SU-DHL-6 (cell line): Measurements from ENCODE around the gene PPP1R13L.

Experiments
- CTCF ChIP-seq: fragments of 200-600 bp; sonication (generic); IDR thresholded peaks from one replicate; pipeline ENCODE4 v1.5.1; 2017; ENCODE audit warnings: antibody characterized with exemption, mild to moderate bottlenecking, low read length, moderate library complexity; ENCODE audit not compliant: insufficient read depth, poor library complexity, severe bottlenecking
- EZH2phosphoT487 ChIP-seq: fragments of 200-600 bp; sonication (generic), shearing (Covaris generic); conservative IDR thresholded peaks from 2 replicates; pipeline ENCODE4 v1.6.1; 2018; ENCODE audit warnings: mild to moderate bottlenecking, antibody characterized with exemption, low read length, moderate library complexity, mixed read lengths

GRCh38 chr19:45358213-45358792 is 46.6 kb downstream of the PPP1R13L start:
- TF ChIP-seq CTCF = no peak
- TF ChIP-seq EZH2phosphoT487 = no peak
